Body of pancreas (tissue), 4 donors: ENCODE data around the gene ARGLU1. TPM values are rescaled to one million over a fixed set of nuclear protein-coding genes. Genes with fewer than 3 reads are reported as not detected.

Experiments used
- ATAC-seq: fragments of 150-250 bp; one replicate; pipeline ENCODE4 v1.9.1; 2016
- DNase-seq, 4 donors: peaks; one replicate each; pipeline ENCODE4 v3.0.0-alpha.2; 2019
- H3K27ac ChIP-seq, 4 donors: fragments of 200-600 bp; sonication (generic); 1 replicate in 3 of 4; 2 replicates in 1 of 4; pipeline versions ENCODE4 v1.5.1 to v1.6.1; 2016 to 2019; ENCODE audit warnings: mild to moderate bottlenecking in 1 of 4, mixed read lengths in 1 of 4, moderate library complexity in 1 of 4
- H3K27me3 ChIP-seq, 2 donors: fragments of 200-600 bp; sonication (generic); one replicate each; pipeline ENCODE4 v1.6.0; 2016; ENCODE audit warnings: mild to moderate bottlenecking in 1 of 2
- H3K36me3 ChIP-seq, 2 donors: fragments of 200-600 bp; sonication (generic); replicated peaks in 1 of 2; 2 replicates each; pipeline ENCODE4 v1.5.1; 2016; ENCODE audit warnings: low read depth in 2 of 2; ENCODE audit not compliant: insufficient read depth in 1 of 2
- H3K4me1 ChIP-seq: fragments of 200-600 bp; sonication (generic); one replicate; pipeline ENCODE4 v1.6.0; 2016
- H3K4me3 ChIP-seq, 2 donors: fragments of 200-600 bp; sonication (generic); 1 replicate in 1 of 2; 2 replicates in 1 of 2; pipeline ENCODE4 v1.5.1; 2016 to 2019
- H3K9me3 ChIP-seq, 3 donors: fragments of 200-600 bp; sonication (generic); 1 replicate in 2 of 3; 2 replicates in 1 of 3; pipeline ENCODE4 v1.5.1; 2016
- CTCF ChIP-seq, 7 experiments: fragments of 450-650 bp in 4 of 7; fragments of 200-600 bp in 3 of 7; sonication (generic) in 3 of 7; IDR thresholded peaks; one replicate each; pipeline ENCODE4 v1.5.1; 2016 to 2019; ENCODE audit warnings: antibody characterized with exemption in 7 of 7
- POLR2A ChIP-seq, 3 donors: fragments of 450-650 bp; IDR thresholded peaks; one replicate each; pipeline ENCODE4 v1.6.1; 2016; ENCODE audit warnings: antibody characterized with exemption in 3 of 3, mild to moderate bottlenecking in 2 of 3
- WGBS, 2 donors: methylation state at CpG; one replicate each; pipeline ENCODE4 v1.1.5; 2017; 5-methylcytosine and 5-hydroxymethylcytosine counted together
- intact Hi-C: fragments of 100-400 bp; cut with DNase I; formaldehyde crosslinking; loops from one replicate; pipeline ENCODE4 v1.15.1; 2023
- total RNA-seq, 2 donors: library from RNA; depleted of rRNA; stranded (reverse); fragments of >200 nt; gene quantifications; one replicate each; pipeline ENCODE4 v1.1.0, GENCODE V29; 2016

The ARGLU1 gene
- total RNA-seq, 2 donors from 2014 or later = 76.8 to 86.9 TPM

- intact Hi-C loops = no loop called here
Measured at GRCh38 chr13:106551751-106552150, 16.2 kb downstream of the ARGLU1 start.

GRCh38 chr13:106551350-106551749 is 16.6 kb downstream of the ARGLU1 start:
- Histone ChIP-seq H3K36me3 (peaks cover 0 to 3% of the 10 kb centered on the region in 2 donors), H3K27me3 (no peaks in the 10 kb centered on the region), H3K4me3 (no peak overlapping the region), H3K9me3 (no peaks in the 10 kb centered on the region), H3K4me1 (no peaks in the 10 kb centered on the region), H3K27ac (no peak overlapping the region)
- no peak for DNase-seq
- intact Hi-C loops = no loop called here
- TF ChIP-seq POLR2A (IDR thresholded peaks at IDR 0.05) (no peak), CTCF (IDR thresholded peaks at IDR 0.05) (no peak)
- no peak for ATAC-seq
- 94 to 100% methylated on average over 1 of the region's 1 CpG for WGBS, 2 donors

More at GRCh38 chr13:106551751-106552150, 16.2 kb downstream of the ARGLU1 start:
- no peaks in the 10 kb centered on the region for H3K27me3 ChIP-seq
- WGBS, 2 donors = 92 to 93% methylated on average over 3 of the region's 3 CpGs
- H3K27ac ChIP-seq = no peak overlapping the region
- H3K4me1 ChIP-seq = no peaks in the 10 kb centered on the region
- no peak overlapping the region for H3K4me3 ChIP-seq
- no peak for DNase-seq
- no peak for TF ChIP-seq CTCF (IDR thresholded peaks at IDR 0.05)
- TF ChIP-seq POLR2A (IDR thresholded peaks at IDR 0.05) = no peak
- no peak for ATAC-seq
- no peaks in the 10 kb centered on the region for H3K9me3 ChIP-seq
- peaks cover 0 to 3% of the 10 kb centered on the region in 2 donors for H3K36me3 ChIP-seq

GRCh38 chr13:106550570-106551135 is 17.3 kb downstream of the ARGLU1 start:
- DNase-seq (no peak), ATAC-seq (no peak)
- Histone ChIP-seq H3K4me1 (no peaks in the 10 kb centered on the region), H3K36me3 (no peaks in the 10 kb centered on the region), H3K4me3 (no peak overlapping the region), H3K27ac (no peak overlapping the region), H3K9me3 (no peaks in the 10 kb centered on the region), H3K27me3 (no peaks in the 10 kb centered on the region)
- intact Hi-C loops = no loop called here
- 73 to 81% methylated on average over 4 of the region's 4 CpGs for WGBS, 2 donors
- TF ChIP-seq POLR2A (IDR thresholded peaks at IDR 0.05) (no peak), CTCF (IDR thresholded peaks at IDR 0.05) (no peak)

GRCh38 chr13:106548064-106548696 is 19.8 kb downstream of the ARGLU1 start:
- H3K4me3 ChIP-seq = no peak overlapping the region
- H3K9me3 ChIP-seq = no peaks in the 10 kb centered on the region
- H3K27me3 ChIP-seq = no peaks in the 10 kb centered on the region
- DNase-seq (no peak), ATAC-seq (no peak)
- H3K36me3 ChIP-seq = no peaks in the 10 kb centered on the region
- 88 to 92% methylated on average over 3 of the region's 3 CpGs for WGBS, 2 donors
- intact Hi-C loops = no loop called here
- peaks cover 4% of the 10 kb centered on the region for H3K4me1 ChIP-seq
- TF ChIP-seq POLR2A (IDR thresholded peaks at IDR 0.05) = no peak
- no peak for TF ChIP-seq CTCF (IDR thresholded peaks at IDR 0.05)
- no peak overlapping the region for H3K27ac ChIP-seq

GRCh38 chr13:106541826-106542225 is 26.1 kb downstream of the ARGLU1 start:
- intact Hi-C loops = no loop called here
- H3K27ac ChIP-seq = no peak overlapping the region
- no peaks in the 10 kb centered on the region for H3K27me3 ChIP-seq
- 88 to 93% methylated on average over 1 of the region's 1 CpG for WGBS, 2 donors
- DNase-seq = no peak
- no peak for ATAC-seq
- H3K9me3 ChIP-seq = no peaks in the 10 kb centered on the region
- H3K36me3 ChIP-seq = no peaks in the 10 kb centered on the region
- H3K4me3 ChIP-seq = no peak overlapping the region
- H3K4me1 ChIP-seq = peaks cover 4% of the 10 kb centered on the region
- TF ChIP-seq POLR2A (IDR thresholded peaks at IDR 0.05) (no peak), CTCF (IDR thresholded peaks at IDR 0.05) (no peak)
